ELR (cell line): ENCODE data around the gene NSUN2.
A peak's percentile ranks its signal among the peaks of the same experiment; 100 is the strongest.

Experiments
- DNase-seq: peaks from one replicate; pipeline ENCODE4 v3.0.0-alpha.2; 2015; ENCODE audit warnings: low read depth

NSUN2 gene

DNA sequence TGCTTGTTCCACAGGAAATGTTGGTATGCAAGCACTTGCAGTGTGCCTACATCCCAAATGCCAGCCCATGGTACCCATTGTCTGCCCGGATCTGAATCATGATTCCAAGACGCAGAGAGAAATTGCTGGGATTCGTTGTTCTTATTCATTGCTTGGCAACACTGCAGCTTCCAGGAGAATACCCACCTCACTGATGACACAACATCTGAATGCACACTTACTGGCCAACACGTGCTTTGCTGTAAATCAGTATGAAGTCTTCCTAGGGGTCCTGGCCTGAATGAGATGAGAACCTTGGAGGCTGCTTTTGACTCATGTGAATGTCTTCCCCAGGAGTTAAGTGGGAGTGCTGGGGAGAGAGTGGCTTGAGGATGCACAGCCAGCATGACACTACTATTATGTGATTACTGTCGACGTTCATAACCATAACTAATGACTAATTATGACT lies 12.0 kb upstream of the NSUN2 start:
- peak; percentile 70 for DNase-seq

DNA sequence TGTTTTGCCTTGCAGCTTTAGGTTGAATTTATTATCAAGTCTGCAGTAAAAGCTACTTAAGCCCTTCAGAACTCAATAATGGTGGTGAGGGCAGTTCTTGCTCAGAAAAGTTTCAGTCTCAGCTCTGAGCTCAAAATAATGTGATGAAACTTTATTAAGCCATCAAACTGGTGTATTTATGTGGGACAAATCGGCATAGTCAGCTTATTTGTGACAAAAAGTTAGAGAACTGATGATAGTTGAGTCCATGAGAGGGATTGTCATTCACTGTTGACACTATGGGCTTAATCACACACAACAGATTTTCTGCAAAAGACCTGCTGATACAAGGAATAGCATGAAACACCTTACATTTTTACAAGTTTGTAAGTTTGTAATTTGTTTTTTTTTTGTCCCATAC lies 9.8 kb upstream of the NSUN2 start:
- no peak for DNase-seq

DNA sequence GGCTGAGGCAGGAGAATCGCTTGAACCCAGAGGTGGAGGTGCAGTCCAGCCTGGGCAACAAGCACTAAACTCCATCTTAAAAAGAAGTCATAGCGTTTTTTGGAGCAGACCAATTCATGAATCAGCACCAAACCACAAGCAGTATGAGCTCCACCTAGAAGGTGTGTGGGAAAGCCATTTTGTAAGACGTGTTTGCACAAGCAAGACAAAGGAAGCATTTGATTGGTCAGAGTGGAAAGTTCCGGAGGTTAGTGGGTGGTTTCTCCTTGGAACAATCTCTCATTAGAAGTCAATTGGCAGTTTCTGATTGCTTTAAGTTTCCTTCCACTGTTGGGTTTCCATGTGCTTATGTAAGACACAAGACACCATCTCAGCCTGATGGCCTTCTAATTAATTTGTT lies 5.4 kb upstream of the NSUN2 start:
- no peak for DNase-seq

DNA sequence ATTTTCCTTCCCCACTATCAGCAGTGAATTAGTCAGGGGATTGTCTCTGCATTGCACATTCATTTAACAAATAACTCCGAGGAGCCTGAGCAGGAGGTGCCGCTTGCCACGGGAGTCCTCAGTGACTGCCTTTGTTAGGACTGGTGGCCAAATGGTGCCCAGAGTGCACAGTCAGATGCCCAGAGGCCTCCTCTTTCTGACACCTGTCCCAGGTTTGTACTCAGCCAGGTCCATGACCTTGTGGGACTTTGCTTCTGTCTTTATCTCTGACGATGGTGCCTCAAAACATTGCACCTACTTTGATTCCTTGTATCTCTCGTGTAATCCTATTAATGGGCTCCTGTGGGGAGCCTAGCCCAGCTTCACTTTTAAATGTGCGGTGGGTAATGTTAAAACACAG lies 4.7 kb upstream of the NSUN2 start:
- no peak for DNase-seq

DNA sequence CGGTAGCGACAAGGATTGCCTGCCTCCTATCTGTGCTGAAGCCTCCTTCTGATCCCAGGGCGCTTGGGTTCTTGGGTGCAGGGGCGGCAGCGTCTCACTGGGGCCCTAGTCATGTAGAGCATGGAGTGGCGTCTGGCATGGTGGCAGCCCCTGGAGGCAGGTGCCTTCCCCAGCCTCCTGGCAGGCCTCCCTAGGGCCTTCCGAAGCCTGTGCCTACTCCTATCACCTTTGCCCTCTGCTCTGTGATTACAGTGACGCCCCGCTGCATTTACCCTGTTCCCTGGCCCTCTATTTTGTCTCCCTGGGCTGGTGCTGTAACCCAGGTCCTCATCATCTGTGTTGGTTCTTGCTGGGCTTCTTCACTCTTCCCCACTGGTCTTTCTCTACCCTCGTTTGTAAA lies 4.2 kb upstream of the NSUN2 start:
- no peak for DNase-seq

DNA sequence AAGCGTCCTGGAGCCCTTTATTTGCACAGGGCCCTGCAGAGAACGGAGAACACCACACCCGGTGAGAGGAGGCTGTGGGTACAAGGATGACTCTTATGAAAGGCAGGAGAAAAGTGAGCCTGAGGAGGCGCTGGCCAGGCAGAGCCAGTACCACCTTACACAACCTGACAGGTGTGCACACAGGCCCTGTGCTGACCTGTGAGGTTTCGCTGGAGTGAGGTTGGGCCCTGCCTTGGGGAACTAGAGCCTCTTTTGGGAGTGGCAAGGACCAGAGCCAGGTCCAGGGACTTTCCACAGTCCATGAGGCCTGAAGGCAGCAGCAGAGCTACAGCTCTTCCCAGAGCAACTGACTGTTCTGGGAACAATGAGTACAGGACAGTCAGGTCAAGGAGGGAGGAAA lies 3.4 kb upstream of the NSUN2 start:
- no peak for DNase-seq

DNA sequence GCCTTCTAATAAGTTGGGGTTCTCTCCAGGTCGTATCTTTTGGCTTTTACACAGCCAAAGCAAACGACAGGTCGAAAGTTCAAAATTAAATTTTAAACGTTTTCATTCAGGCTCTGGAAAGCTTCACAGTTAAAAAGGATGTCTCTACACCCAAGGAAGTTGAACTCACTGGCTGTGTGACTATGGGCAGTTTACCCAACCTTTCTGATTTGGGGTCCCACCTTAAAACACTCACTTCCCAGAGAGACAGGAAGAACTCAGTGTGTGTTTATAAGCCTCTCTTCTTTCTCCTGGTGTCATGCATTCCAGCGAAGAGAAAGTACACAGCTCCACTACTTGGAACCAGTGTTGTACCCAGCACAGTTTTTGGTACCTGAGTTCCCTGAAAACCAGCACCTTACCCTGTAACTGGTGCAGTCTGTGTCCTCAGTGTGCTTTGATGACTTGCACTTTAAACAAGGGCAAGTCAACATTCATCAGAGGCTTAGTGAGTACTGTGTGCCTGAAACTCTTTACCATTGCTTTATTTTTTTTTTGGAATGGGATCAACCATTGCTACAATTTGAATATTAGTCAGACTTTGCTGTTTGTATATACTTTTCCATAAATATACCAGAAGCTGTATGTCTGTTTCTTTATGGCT lies 2.1 kb upstream of the NSUN2 start:
- DNase-seq = peak; percentile 43

DNA sequence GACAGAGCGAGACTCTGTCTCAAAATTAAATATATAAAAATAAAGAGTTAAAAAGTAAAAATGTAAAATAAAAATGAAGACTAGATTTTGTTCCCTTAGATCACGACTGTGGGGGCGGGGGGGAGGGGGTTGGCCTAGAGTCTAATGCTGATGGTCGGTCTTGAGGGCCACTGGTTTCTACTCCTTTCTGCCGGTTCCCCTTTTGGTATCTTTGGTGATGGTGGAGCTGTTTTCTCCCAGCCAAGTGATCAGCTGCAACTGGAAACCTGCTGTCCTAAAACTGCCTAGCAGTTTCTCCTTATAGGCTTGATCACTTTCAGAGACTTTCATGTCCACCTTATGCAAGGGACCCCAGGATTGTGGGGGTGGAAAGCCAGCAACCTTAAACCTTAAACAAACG lies 1.5 kb upstream of the NSUN2 start:
- peak; percentile 32 for DNase-seq

DNA sequence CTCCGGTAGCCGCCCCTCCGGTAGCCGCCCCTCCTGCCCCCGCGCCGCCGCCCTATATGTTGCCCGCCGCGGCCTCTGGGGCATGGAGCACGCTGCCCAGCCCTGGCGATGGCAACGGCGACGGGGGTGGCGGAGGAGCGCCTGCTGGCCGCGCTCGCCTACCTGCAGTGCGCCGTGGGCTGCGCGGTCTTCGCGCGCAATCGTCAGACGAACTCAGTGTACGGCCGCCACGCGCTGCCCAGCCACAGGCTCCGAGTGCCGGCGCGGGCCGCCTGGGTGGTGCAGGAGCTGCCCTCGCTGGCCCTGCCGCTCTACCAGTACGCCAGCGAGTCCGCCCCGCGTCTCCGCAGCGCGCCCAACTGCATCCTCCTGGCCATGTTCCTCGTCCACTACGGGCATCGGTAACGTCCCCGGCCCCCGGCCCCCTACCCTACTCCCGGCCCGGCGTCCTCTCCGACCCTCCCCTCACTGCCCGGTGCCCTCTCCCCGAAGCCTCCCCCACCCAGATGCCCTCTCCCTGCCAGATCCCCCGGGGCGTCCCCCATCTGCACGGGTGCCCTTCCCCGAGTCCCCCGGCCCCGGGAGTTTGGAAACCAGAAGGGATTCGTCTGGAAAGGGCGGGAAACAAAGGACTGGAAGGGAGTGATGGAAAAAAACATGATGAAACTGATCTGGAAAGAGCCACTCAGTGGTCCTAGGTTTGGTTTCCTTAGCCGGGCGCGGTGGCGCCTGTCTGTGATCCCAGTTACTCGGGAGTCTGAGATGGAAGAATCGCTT lies 813 bp upstream of the NSUN2 start:
- peak; percentile 56 for DNase-seq

DNA sequence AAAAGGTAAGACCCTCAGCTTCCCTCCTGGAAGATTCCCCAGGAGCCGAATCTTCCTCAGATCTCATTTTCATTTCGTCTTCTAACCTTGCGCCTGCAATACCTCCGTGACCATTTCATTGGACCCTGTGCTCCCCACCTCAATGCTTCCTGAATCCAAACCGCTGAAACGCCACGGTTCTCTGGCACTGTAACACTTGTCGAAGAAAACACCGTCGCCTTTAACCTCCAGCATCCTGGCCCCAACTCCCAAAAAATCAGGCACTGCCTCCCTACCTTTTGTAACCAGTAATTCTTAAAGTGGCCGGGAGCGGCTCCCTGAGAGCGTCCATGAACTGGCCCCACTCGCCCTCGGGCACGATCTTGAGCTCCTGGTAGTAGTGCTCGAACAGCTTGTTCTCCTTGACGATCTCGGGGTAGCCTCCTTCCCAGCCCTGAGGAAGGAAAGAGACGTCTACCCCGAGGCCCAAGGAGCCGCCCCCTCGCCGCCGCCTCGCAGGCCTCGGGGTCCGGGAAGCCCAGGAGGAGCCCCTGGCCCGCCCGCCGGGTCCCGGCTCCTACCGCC lies 438 bp downstream of the NSUN2 start:
- peak; percentile 49 for DNase-seq

DNA sequence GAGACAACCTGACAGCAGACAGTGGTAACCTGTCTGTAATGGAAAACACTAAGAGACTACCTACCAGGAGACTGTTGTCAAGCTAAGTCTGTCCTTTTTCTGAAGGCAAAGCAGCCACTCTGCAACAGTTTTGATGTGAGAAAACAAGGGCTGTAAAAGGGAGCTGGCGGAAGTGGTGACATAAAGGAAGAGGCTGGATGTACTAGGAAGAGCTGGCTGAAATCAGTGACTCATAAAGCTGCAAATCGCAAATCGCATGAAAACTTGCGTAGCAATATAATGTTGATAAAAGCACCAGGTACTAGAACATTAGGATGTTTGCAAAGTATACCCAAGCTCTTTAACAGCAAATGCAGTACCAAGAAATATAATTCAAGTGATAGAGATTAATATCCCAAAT lies 1.4 kb downstream of the NSUN2 start:
- peak; percentile 46 for DNase-seq

DNA sequence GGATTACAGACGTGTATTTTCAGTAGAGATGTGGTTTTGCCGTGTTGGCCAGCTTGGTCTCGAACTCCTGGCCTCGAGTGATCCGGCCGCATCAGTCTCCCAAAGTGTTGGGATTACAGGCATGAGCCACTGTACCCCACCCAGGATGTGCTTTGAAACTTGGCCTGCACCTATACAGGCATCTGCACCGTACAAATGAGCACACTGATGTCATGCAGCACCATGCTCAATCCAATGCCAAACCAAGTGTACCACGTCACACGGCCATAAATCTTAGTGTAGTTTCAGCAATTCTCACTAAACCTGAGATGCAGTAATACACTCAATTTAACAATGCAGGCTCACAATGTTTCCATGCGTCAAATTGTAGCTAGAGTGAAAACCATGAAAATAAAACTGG lies 6.3 kb downstream of the NSUN2 start:
- no peak for DNase-seq

DNA sequence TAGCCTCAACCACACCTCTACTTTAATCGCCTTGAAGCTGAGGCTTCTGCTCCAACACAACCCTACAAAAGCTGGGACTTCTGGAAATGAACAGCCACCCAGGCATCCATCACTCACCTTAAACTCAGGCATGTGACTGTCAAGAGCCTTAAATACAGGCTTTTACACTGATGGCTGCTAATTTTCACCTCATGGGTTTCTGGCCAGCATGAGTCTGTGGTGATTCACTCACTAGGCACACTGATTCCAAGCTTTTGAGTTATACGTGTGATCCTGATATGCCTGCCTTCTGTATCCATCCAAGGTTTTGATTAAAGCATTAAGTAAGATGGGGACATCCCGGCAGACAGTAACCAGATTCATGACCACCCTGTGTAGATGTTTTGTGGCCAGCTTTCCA lies 8.9 kb downstream of the NSUN2 start:
- no peak for DNase-seq

DNA sequence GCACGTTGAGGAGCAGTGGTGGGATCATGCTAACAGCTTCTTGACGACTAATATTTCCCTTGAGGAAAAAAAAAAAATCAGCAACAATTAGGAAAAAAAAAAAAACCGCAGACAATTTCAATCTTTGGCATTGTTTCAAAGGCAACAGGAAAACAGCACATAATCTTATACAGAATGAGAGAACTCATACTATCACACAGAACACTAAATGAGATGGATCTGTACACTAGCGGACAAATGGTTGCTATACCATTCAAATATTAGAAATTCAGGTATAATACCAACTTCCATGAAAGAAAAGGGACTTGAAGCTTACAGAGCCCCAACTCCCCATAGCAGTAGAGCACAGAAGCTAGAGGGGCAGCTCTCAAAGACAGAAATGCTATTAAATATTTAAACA lies 9.6 kb downstream of the NSUN2 start:
- no peak for DNase-seq

DNA sequence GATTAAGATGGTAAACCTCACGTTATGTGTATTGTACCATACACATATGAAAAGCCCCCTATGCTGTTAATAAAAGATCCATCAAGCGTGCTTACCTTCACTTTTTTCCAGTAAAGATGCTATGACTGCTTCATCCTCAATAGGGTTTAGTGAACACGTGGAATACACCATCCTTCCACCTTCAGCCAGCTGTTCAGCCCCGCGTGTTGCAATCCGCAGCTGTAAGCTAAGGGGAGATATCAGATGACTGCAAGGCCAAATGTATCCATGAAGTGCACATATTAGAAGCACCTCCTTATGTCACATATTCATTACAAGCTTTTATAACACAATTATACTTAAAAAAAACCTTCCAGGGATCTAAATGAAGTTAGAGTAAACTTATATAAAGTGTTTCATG lies 16.2 kb downstream of the NSUN2 start:
- DNase-seq = no peak

DNA sequence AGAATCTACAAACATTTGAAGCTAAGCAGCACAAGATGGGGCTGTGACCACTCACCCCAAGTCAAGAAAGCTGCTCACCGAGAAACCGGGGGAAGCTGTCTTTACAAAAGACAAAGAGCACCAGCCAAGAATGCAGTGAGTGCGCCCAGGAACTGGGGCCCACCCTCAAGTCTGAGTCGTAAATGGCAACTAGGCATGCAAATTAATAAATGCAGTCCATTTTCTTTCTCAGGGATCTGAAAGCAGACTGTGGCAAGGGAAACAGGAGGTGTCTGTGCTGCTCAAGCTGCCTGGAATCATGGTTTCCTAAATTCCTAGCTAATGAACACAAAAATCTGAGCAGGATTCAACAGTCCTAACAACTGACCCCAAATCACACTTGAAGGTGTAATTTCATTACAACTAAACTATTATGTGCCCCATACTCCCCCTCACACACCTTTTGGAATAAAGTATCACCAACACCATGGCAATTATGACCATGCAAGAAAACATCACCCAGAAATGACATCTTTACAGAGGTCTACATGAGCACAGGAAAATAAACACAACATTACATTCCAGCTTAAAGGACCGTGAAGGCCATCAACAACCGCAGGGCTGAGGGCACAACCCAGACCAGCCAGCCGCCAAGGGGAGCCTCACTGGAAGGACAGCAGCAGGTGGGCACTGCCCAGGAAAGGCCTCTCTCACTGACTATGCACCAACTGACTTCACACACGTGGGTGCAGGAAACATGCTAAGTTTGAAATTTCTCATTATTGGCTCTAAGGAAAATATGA lies 17.6 kb downstream of the NSUN2 start:
- DNase-seq = no peak

DNA sequence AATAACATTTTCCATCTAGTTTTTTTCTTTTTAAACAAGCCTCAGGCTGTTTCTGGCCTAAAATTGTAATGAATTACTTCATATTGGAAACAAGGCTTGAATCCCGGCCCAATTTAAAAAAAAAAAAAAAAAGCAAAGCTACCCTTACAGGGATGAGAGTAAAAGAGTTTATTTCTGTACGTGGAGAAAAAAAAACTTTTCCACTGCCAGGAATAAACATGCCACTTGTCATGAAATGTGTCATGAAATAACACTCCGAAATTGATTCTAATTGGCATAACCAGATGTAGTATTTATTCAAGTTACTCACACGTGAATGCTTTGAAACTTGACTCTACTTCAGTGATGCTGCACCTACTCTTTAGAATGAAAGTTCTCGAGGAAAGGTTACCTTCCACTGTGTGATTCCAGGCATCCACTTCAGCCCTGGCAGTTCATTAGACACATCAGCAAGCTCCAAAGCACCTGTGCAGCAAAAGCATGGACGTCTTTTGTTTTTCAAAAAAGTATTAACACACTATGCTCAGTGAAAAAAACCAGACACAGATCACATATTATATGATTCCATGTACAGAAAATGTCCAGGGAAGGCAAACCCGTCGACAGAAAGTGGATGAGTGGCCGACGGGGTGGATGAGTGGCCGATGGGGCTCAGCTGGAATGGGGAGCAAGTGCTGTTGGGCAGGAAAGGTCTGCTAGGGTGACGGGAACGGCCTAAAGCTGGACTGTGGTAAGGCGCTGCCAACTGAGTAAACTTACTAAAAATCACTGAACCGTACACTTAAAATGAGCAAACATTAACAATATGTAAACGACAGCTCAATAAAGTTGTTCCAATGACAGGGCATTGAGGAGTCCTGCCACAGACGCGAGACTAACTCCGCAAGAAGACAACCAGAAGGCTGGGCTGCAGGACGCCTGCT lies 21.2 kb downstream of the NSUN2 start:
- DNase-seq = no peak

DNA sequence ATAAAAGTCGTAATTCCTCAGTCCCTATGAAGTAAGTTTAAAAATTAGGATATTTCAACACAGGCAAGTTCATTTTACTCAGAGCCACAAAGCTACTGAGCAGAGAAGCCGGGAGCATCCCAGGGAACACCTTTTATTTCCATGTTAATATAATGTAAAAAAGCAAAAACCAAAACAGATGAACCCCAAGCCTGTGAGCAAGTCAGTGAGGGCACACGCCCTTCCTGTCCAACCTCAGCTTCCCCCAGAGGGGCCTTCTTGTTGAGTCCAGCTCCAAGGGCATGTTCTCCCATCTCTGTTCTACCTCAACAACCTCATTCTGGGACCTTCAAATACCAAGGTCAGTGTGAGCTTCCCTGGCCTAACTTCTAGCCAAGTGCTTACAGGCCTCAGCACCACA lies 24.8 kb downstream of the NSUN2 start:
- DNase-seq = no peak

DNA sequence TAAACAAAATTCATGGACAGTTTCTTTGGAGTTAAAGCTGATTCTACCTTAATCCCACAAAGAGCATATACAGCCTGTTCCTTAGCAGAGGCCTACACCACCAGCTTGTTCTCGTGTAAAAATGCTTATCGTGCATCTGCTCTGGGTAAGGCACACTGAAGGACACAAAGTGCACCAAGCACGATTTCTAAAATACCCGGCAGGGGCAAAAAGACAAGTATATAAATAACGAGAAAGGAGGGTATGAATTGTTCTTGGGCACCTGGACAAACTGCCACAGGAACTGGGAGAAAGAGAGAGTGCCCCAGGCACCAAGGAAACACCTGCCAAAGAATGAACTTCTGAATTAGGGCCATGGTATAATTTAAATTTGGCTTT lies 25.3 kb downstream of the NSUN2 start:
- DNase-seq = no peak

DNA sequence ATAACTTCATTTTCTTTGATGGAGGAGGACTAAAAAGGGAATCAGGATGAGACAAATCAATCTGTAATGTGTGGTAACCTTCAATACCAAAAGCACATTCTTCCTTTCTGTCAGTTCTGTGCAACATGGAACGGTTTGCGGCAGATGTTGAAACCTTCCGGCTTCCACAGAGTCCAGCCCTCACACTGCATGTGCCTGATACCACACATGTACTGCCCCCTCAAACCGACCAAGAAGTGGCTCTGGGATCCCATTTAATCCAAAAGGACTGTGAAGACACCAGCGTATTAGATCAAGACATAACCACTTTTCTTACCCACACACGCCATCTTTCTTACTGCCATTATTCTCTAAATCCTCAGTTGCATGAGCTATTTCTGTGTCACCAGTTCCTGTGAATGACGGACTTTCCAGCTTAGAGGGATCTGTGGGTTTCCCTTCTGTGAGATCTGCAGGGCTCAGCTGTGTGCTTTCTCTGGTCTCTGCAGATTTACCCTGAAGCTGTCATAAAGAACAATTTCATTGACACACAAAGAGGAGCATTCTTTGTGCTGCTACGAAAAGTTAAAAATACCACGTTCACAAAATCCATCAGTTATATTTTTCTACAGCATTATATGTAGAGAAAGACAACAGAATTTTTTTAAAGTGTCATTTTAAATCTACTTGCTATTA lies 25.8 kb downstream of the NSUN2 start:
- DNase-seq = no peak

DNA sequence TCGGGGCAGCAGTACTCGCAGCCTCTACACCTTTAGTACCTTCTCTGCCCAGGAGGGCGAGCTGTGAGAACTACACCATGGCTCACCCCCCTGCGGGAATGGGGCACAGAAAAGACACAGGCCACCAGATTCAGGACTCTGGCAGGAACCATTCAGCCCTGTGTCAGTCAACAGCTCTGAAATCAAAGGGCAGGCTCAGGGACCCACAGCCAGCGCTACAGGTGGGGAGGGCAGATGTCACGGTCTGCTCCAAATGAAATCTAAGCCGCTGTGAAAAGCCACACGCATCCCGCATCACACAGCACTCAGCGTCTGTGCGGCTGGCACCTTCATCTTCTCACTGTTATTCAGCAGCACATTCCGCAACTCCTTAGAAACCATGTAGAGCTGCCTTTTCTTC lies 27.9 kb downstream of the NSUN2 start:
- DNase-seq = no peak
